SK-N-SH (cell line): ENCODE data around the gene ATP1B1. TPM values are rescaled to one million over a fixed set of nuclear protein-coding genes. Genes with fewer than 3 reads are reported as not detected.

Source experiments
- CTCF ChIA-PET: fragments of 300-600, 350-600 bp; formaldehyde crosslinking; extraction: SDS; loops from one replicate; lab custom pipeline; 2021; lab: Yijun Ruan, JAX
- POLR2A ChIA-PET: fragments of 350-600 bp; sonication (Branson Sonifier 250); formaldehyde crosslinking; extraction: SDS; loops from one replicate; lab custom pipeline; 2020; ENCODE audit warnings: antibody characterized with exemption, inconsistent platforms; lab: Yijun Ruan, JAX
- DNase-seq: peaks from one replicate; pipeline ENCODE4 v3.0.0; 2012
- H2AFZ ChIP-seq: fragments of 200-600 bp; sonication (generic); 2 replicates; pipeline ENCODE4 v1.8.1; 2016; ENCODE audit warnings: antibody characterized with exemption, mild to moderate bottlenecking, low read depth
- H3F3A ChIP-seq: fragments of 200-600 bp; sonication (generic); replicated peaks from 2 replicates; pipeline ENCODE3; 2016; ENCODE audit warnings: antibody characterized with exemption, mild to moderate bottlenecking; ENCODE audit not compliant: insufficient read depth
- H3K27ac ChIP-seq, 2 experiments: fragments of 200-500 bp in 1 of 2; fragments of 200-600 bp in 1 of 2; sonication (Bioruptor generic) in 1 of 2; sonication (generic), shearing (Covaris generic) in 1 of 2; 2 replicates each; pipeline versions ENCODE4 v1.5.1 to v1.6.1; 2014 to 2016; ENCODE audit warnings: low read depth in 2 of 2, inconsistent platforms in 1 of 2, low read length in 1 of 2, mild to moderate bottlenecking in 1 of 2, mixed read lengths in 1 of 2
- H3K27me3 ChIP-seq: fragments of 200-600 bp; sonication (generic), shearing (Covaris generic); 2 replicates; pipeline ENCODE4 v1.6.1; 2016; ENCODE audit warnings: mixed run types; ENCODE audit not compliant: insufficient read depth
- H3K36me3 ChIP-seq, 2 experiments: fragments of 200-500 bp in 1 of 2; fragments of 200-600 bp in 1 of 2; sonication (Bioruptor generic) in 1 of 2; sonication (generic) in 1 of 2; replicated peaks in 1 of 2; 2 replicates each; pipeline versions ENCODE3 to v1.5.1; 2014 to 2016; ENCODE audit warnings: low read length in 1 of 2, mild to moderate bottlenecking in 1 of 2; ENCODE audit not compliant: insufficient read depth in 2 of 2, control insufficient read depth in 1 of 2
- H3K4me1 ChIP-seq, 2 experiments: fragments of 200-500 bp in 1 of 2; fragments of 200-600 bp in 1 of 2; sonication (Bioruptor generic) in 1 of 2; sonication (generic), shearing (Covaris generic) in 1 of 2; 2 replicates each; pipeline versions ENCODE4 v1.5.1 to v1.6.1; 2014 to 2016; ENCODE audit warnings: low read depth in 1 of 2, low read length in 1 of 2, mixed run types in 1 of 2; ENCODE audit not compliant: insufficient read depth in 2 of 2, control insufficient read depth in 1 of 2
- H3K4me2 ChIP-seq: fragments of 200-600 bp; sonication (generic), shearing (Covaris generic); 2 replicates; pipeline ENCODE4 v1.6.1; 2017; ENCODE audit warnings: mixed run types
- H3K4me3 ChIP-seq, 2 experiments: fragments of 200-500 bp in 1 of 2; fragments of 200-600 bp in 1 of 2; sonication (Bioruptor generic) in 1 of 2; sonication (generic), shearing (Covaris generic) in 1 of 2; 2 replicates each; pipeline versions ENCODE4 v1.5.1 to v1.8.1; 2014 to 2016; ENCODE audit warnings: low read depth in 2 of 2, inconsistent platforms in 1 of 2, low read length in 1 of 2, mild to moderate bottlenecking in 1 of 2, mixed read lengths in 1 of 2, moderate library complexity in 1 of 2
- H3K79me2 ChIP-seq: fragments of 200-600 bp; sonication (generic); 2 replicates; pipeline ENCODE4 v1.8.1; 2017; ENCODE audit warnings: mild to moderate bottlenecking; ENCODE audit not compliant: insufficient read depth
- H3K9ac ChIP-seq: fragments of 200-600 bp; sonication (generic); 2 replicates; pipeline ENCODE4 v1.6.1; 2017; ENCODE audit warnings: mixed run types
- H3K9me2 ChIP-seq: fragments of 200-600 bp; sonication (generic); 2 replicates; pipeline ENCODE4 v1.6.1; 2017; ENCODE audit warnings: mixed run types
- H3K9me3 ChIP-seq: fragments of 200-600 bp; sonication (generic); 2 replicates; pipeline ENCODE4 v1.6.1; 2017; ENCODE audit warnings: mixed run types, mild to moderate bottlenecking, moderate library complexity
- H4K20me1 ChIP-seq: fragments of 200-600 bp; sonication (generic); 2 replicates; pipeline ENCODE4 v1.6.1; 2017; ENCODE audit warnings: mild to moderate bottlenecking, mixed run types; ENCODE audit not compliant: insufficient read depth
- CHD2 ChIP-seq: fragments of 150-350 bp; IDR thresholded peaks from 2 replicates; pipeline ENCODE4 v1.6.1; 2018; ENCODE audit warnings: low read length; ENCODE audit not compliant: partially characterized antibody
- FOXJ3 ChIP-seq: sonication (generic); formaldehyde crosslinking; IDR thresholded peaks from 2 replicates; pipeline ENCODE4 v1.5.1; 2020; ENCODE audit warnings: mild to moderate bottlenecking, missing genetic modification reagents
- FOXM1 ChIP-seq: IDR thresholded peaks from 2 replicates; pipeline ENCODE4 v1.4.0; 2012; ENCODE audit warnings: low read depth, mild to moderate bottlenecking
- GATA2 ChIP-seq: sonication (generic); formaldehyde crosslinking; IDR thresholded peaks from 2 replicates; pipeline ENCODE4 v1.5.0; 2020; ENCODE audit warnings: mild to moderate bottlenecking, missing genetic modification reagents
- MXI1 ChIP-seq: IDR thresholded peaks from 2 replicates; pipeline ENCODE4 v1.6.1; 2012; ENCODE audit warnings: mild to moderate bottlenecking, low read depth, low read length, improper control_type of control experiment
- NRF1 ChIP-seq: IDR thresholded peaks from 2 replicates; pipeline ENCODE4 v1.6.1; 2012; ENCODE audit warnings: low read depth, mild to moderate bottlenecking, low read length
- PBX3 ChIP-seq: IDR thresholded peaks from 2 replicates; pipeline ENCODE4; 2012
- POLR2AphosphoS5 ChIP-seq: IDR thresholded peaks from 2 replicates; pipeline ENCODE4 v1.6.1; 2012; ENCODE audit warnings: low read depth, low read length
- RCOR1 ChIP-seq: fragments of 150-350 bp; IDR thresholded peaks from 2 replicates; pipeline ENCODE4 v1.6.1; 2017; ENCODE audit warnings: antibody characterized with exemption, low read length
- RFX5 ChIP-seq: IDR thresholded peaks from 2 replicates; pipeline ENCODE4 v1.6.1; 2012; ENCODE audit warnings: mild to moderate bottlenecking, improper control_type of control experiment, low read length
- RXRA ChIP-seq: IDR thresholded peaks from 2 replicates; pipeline ENCODE4 v1.4.0; 2012; ENCODE audit warnings: low read depth, mild to moderate bottlenecking, borderline replicate concordance
- SIN3A ChIP-seq: IDR thresholded peaks from 2 replicates; pipeline ENCODE4 v1.6.1; 2012; ENCODE audit warnings: low read depth, mild to moderate bottlenecking, low read length, moderate library complexity, borderline replicate concordance
- TCF12 ChIP-seq: IDR thresholded peaks from 2 replicates; pipeline ENCODE4 v1.4.0; 2012
- USF2 ChIP-seq: fragments of 150-350 bp; IDR thresholded peaks from 2 replicates; pipeline ENCODE4 v1.6.1; 2017; ENCODE audit warnings: antibody characterized with exemption, low read length, low read depth, borderline replicate concordance
- ZBTB33 ChIP-seq: IDR thresholded peaks from 2 replicates; pipeline ENCODE4 v1.4.0; 2012; ENCODE audit warnings: low read depth, borderline replicate concordance
- WGBS: methylation state at CpG from one replicate; pipeline ENCODE4 v1.1.6; 2017; ENCODE audit warnings: low lambda C conversion rate; 5-methylcytosine and 5-hydroxymethylcytosine counted together
- polyA plus RNA-seq, 3 experiments: library from polyadenylated mRNA; depleted of rRNA; stranded (reverse); fragments of >200 nt; gene quantifications; 2 replicates each; pipeline ENCODE4 v1.2.3, GENCODE V29; 2012

The ATP1B1 gene
- polyA plus RNA-seq, 1 of the 3 experiments (the other 2 are of a cell fraction): 49.5 TPM

- POLR2A ChIA-PET: no interaction called here
- H3K4me1 ChIP-seq: peaks cover 0 to 6% of the 10 kb centered on the region in 2 experiments; a peak in 2 of 4 replicates
- TF ChIP-seq MXI1 (no peak), SIN3A (no peak), GATA2 (CRISPR knock-in tag) (no peak), POLR2AphosphoS5 (no peak), RFX5 (no peak), CHD2 (no peak), RCOR1 (no peak), FOXM1 (no peak), NRF1 (no peak), RXRA (no peak), PBX3 (no peak), FOXJ3 (CRISPR knock-in tag) (no peak), TCF12 (no peak), ZBTB33 (no peak), USF2 (no peak)
- TF ChIP-seq, all 33 proteins: peak for 0
- CTCF ChIA-PET: no interaction called here
- Histone ChIP-seq H3K9ac (no peak overlapping the region), H3K9me3 (no peaks in the 10 kb centered on the region), H3K36me3 (no peaks in the 10 kb centered on the region), H3K4me2 (no peak overlapping the region), H2AFZ (no peak overlapping the region), H3K79me2 (no peaks in the 10 kb centered on the region), H3K27me3 (no peaks in the 10 kb centered on the region), H3K9me2 (no peaks in the 10 kb centered on the region), H3K27ac (no peak overlapping the region), H4K20me1 (no peaks in the 10 kb centered on the region), H3F3A (no peaks in the 10 kb centered on the region), H3K4me3 (no peak overlapping the region)
- WGBS: 67% methylated on average over 6 of the region's 6 CpGs
- DNase-seq: no peak
Measured at GRCh38 chr1:169072945-169073725, 33.4 kb upstream of the ATP1B1 start.
